Peyer's patch (tissue), 4 donors: Measurements from ENCODE around the gene EIF3J. TPM values are rescaled to one million over a fixed set of nuclear protein-coding genes. Genes with fewer than 3 reads are reported as not detected.

Experiments used
- DNase-seq, 3 donors: peaks; one replicate each; pipeline ENCODE4 v3.0.0-alpha.2; 2017 to 2019
- H3K27ac ChIP-seq, 4 donors: fragments of 200-600 bp; sonication (generic); one replicate each; pipeline ENCODE4 v1.5.1; 2016 to 2019
- H3K27me3 ChIP-seq, 2 donors: fragments of 200-600 bp; sonication (generic); one replicate each; pipeline ENCODE4 v1.5.1; 2019
- H3K36me3 ChIP-seq, 3 donors: fragments of 200-600 bp; sonication (generic); one replicate each; pipeline ENCODE4 v1.5.1; 2016 to 2019
- H3K4me1 ChIP-seq, 4 donors: fragments of 200-600 bp; sonication (generic); one replicate each; pipeline ENCODE4 v1.5.1; 2016 to 2019
- H3K4me3 ChIP-seq, 4 donors: fragments of 200-600 bp; sonication (generic); 1 replicate in 3 of 4; 2 replicates in 1 of 4; pipeline ENCODE4 v1.5.1; 2016 to 2019; ENCODE audit warnings: mild to moderate bottlenecking in 1 of 4
- H3K9me3 ChIP-seq, 4 donors: fragments of 200-600 bp; sonication (generic); one replicate each; pipeline ENCODE4 v1.5.1; 2016 to 2019; ENCODE audit warnings: mild to moderate bottlenecking in 1 of 4
- POLR2A ChIP-seq, 2 donors: fragments of 450-650 bp; IDR thresholded peaks; one replicate each; pipeline ENCODE4 v1.5.1; 2017; ENCODE audit warnings: antibody characterized with exemption in 2 of 2, mild to moderate bottlenecking in 2 of 2, moderate library complexity in 2 of 2
- total RNA-seq, 4 donors: library from RNA; depleted of rRNA; stranded (reverse); fragments of >200 nt; gene quantifications; one replicate each; pipeline ENCODE4 v1.1.0, GENCODE V29; 2016
- TF ChIP-seq, protein P1 (sequence below), 6 experiments: fragments of 450-650 bp in 4 of 6; fragments of 200-600 bp in 2 of 6; sonication (generic) in 1 of 6; IDR thresholded peaks; one replicate each; pipeline ENCODE4 v1.5.1; 2017 to 2019; ENCODE audit warnings: antibody characterized with exemption in 6 of 6, mild to moderate bottlenecking in 3 of 6, moderate library complexity in 1 of 6

The EIF3J gene
- total RNA-seq, 4 donors from 2014 or later = 28.0 to 88.3 (median 48.3) TPM

DNA sequence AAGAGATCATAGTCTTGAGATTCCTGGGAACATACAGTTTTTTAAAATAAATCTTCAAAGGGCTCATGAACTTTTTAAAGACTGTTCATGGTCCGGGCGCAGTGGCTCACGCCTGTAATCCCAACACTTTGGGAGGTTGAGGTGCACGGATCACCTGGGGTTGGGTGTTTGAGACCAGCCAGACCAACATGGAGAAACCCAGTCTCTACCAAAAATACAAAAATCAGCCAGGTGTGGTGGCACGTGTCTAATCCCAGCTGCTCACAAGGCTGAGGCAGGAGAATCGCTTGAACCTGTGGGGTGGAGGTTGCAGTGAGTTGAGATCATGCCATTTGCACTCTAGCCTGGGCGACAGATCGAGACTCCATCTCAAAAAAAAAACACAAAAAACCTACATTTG is 41.4 kb upstream of the EIF3J start:
- Histone ChIP-seq H3K9me3 (no peaks in the 10 kb centered on the region), H3K27ac (no peak overlapping the region), H3K4me3 (no peak overlapping the region), H3K36me3 (peaks cover 0 to 66% (median 0%) of the 10 kb centered on the region in 3 donors), H3K27me3 (no peaks in the 10 kb centered on the region), H3K4me1 (peaks cover 0 to 24% (median 0%) of the 10 kb centered on the region in 4 donors)
- TF ChIP-seq, protein P1, sequence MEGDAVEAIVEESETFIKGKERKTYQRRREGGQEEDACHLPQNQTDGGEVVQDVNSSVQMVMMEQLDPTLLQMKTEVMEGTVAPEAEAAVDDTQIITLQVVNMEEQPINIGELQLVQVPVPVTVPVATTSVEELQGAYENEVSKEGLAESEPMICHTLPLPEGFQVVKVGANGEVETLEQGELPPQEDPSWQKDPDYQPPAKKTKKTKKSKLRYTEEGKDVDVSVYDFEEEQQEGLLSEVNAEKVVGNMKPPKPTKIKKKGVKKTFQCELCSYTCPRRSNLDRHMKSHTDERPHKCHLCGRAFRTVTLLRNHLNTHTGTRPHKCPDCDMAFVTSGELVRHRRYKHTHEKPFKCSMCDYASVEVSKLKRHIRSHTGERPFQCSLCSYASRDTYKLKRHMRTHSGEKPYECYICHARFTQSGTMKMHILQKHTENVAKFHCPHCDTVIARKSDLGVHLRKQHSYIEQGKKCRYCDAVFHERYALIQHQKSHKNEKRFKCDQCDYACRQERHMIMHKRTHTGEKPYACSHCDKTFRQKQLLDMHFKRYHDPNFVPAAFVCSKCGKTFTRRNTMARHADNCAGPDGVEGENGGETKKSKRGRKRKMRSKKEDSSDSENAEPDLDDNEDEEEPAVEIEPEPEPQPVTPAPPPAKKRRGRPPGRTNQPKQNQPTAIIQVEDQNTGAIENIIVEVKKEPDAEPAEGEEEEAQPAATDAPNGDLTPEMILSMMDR (IDR thresholded peaks at IDR 0.05) = no peak
- no peak for TF ChIP-seq POLR2A (IDR thresholded peaks at IDR 0.05)
- no peak for DNase-seq

- TF ChIP-seq POLR2A (IDR thresholded peaks at IDR 0.05) = no peak
- TF ChIP-seq, protein P1 (IDR thresholded peaks at IDR 0.05) = no peak
- H3K27ac ChIP-seq = no peak overlapping the region
- H3K27me3 ChIP-seq = no peaks in the 10 kb centered on the region
- peaks cover 0 to 66% (median 0%) of the 10 kb centered on the region in 3 donors for H3K36me3 ChIP-seq
- H3K9me3 ChIP-seq = no peaks in the 10 kb centered on the region
- no peak overlapping the region for H3K4me3 ChIP-seq
- DNase-seq = no peak
- H3K4me1 ChIP-seq = no peaks in the 10 kb centered on the region
These were observed 36.4 kb upstream of the EIF3J start for GRCh38 chr15:44500555-44500954.

DNA sequence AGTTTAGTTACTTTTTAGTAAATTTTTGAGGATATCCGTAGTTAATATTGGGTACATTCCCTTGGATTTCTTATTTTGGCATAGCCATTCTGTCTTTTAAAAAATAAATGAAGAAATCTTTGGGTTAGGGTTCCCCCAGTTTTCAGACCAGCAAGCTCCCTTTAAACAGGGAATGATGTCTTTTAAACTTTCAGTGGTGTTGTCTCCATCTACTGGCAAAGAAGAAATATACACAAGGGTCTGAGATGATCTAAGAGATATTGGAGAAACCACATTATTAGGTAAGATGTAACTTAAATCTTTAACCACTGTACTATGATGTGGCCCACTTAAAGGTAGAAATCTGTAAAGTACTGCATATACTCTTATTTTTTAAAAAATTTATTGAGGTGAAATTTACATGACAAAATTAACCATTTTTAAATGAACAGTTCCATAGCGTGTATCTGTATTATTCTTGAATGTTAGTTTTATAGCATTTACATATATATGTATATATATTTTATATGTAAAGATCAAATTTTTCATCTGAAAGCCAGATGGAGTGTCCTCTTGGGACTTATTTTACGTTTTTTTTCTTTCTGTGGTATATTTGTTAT is 35.1 kb upstream of the EIF3J start:
- H3K9me3 ChIP-seq = no peaks in the 10 kb centered on the region
- H3K27ac ChIP-seq = no peak overlapping the region
- H3K27me3 ChIP-seq = no peaks in the 10 kb centered on the region
- no peak overlapping the region for H3K4me3 ChIP-seq
- no peak for DNase-seq
- no peaks in the 10 kb centered on the region for H3K4me1 ChIP-seq
- TF ChIP-seq, protein P1 (IDR thresholded peaks at IDR 0.05) = peak in 5 of 6 experiments; percentile 41 to 76 (median 65)
- no peak for TF ChIP-seq POLR2A (IDR thresholded peaks at IDR 0.05)
- H3K36me3 ChIP-seq = peaks cover 0 to 57% (median 0%) of the 10 kb centered on the region in 3 donors

- no peaks in the 10 kb centered on the region for H3K9me3 ChIP-seq
- no peak overlapping the region for H3K4me3 ChIP-seq
- no peak overlapping the region for H3K27ac ChIP-seq
- DNase-seq = no peak
- peaks cover 0 to 50% (median 0%) of the 10 kb centered on the region in 3 donors for H3K36me3 ChIP-seq
- H3K27me3 ChIP-seq = no peaks in the 10 kb centered on the region
- H3K4me1 ChIP-seq = no peaks in the 10 kb centered on the region
- TF ChIP-seq, protein P1 (IDR thresholded peaks at IDR 0.05) = no peak
- TF ChIP-seq POLR2A (IDR thresholded peaks at IDR 0.05) = no peak
These were observed 20.5 kb upstream of the EIF3J start for GRCh38 chr15:44516436-44516835.

- Histone ChIP-seq H3K36me3 (peaks cover 0 to 75% (median 0%) of the 10 kb centered on the region in 3 donors), H3K4me3 (no peak overlapping the region), H3K4me1 (no peaks in the 10 kb centered on the region), H3K27me3 (no peaks in the 10 kb centered on the region), H3K9me3 (no peaks in the 10 kb centered on the region), H3K27ac (no peak overlapping the region)
- TF ChIP-seq, protein P1 (IDR thresholded peaks at IDR 0.05) = no peak
- no peak for TF ChIP-seq POLR2A (IDR thresholded peaks at IDR 0.05)
- no peak for DNase-seq
These were observed 17.4 kb upstream of the EIF3J start for GRCh38 chr15:44519537-44519936.
